ENCODE data around the gene SMAD6. TPM values are rescaled to one million over a fixed set of nuclear protein-coding genes. Genes with fewer than 3 reads are reported as not detected.

SMAD6 gene
- polyA plus RNA-seq, 1 donor from 2014 or later: 0.16 TPM

DNA sequence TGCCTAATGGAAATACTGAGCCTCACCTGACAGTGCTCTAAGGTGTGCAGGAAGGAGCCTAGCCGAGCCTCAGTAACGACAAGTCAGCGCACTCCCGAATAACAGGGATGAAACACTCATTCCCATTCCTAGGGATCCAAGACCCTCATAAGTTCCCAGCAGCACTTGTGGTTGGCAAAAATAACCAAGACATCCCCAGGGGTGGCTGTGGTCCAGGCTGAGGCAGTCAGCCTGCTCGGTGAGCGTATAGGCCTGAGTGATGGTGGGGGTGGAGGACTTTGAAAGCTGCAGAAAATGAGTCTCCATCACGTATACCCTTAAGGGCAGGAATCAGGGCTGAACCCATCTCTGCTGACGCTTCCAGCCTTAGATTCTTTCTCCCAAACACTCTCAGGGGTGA, 120.1 kb downstream of the SMAD6 start:
- TF ChIP-seq, protein P1, sequence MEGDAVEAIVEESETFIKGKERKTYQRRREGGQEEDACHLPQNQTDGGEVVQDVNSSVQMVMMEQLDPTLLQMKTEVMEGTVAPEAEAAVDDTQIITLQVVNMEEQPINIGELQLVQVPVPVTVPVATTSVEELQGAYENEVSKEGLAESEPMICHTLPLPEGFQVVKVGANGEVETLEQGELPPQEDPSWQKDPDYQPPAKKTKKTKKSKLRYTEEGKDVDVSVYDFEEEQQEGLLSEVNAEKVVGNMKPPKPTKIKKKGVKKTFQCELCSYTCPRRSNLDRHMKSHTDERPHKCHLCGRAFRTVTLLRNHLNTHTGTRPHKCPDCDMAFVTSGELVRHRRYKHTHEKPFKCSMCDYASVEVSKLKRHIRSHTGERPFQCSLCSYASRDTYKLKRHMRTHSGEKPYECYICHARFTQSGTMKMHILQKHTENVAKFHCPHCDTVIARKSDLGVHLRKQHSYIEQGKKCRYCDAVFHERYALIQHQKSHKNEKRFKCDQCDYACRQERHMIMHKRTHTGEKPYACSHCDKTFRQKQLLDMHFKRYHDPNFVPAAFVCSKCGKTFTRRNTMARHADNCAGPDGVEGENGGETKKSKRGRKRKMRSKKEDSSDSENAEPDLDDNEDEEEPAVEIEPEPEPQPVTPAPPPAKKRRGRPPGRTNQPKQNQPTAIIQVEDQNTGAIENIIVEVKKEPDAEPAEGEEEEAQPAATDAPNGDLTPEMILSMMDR (IDR thresholded peaks at IDR 0.05; ENCODE audit: poor library complexity, severe bottlenecking): no peak
- TF ChIP-seq, protein P2, sequence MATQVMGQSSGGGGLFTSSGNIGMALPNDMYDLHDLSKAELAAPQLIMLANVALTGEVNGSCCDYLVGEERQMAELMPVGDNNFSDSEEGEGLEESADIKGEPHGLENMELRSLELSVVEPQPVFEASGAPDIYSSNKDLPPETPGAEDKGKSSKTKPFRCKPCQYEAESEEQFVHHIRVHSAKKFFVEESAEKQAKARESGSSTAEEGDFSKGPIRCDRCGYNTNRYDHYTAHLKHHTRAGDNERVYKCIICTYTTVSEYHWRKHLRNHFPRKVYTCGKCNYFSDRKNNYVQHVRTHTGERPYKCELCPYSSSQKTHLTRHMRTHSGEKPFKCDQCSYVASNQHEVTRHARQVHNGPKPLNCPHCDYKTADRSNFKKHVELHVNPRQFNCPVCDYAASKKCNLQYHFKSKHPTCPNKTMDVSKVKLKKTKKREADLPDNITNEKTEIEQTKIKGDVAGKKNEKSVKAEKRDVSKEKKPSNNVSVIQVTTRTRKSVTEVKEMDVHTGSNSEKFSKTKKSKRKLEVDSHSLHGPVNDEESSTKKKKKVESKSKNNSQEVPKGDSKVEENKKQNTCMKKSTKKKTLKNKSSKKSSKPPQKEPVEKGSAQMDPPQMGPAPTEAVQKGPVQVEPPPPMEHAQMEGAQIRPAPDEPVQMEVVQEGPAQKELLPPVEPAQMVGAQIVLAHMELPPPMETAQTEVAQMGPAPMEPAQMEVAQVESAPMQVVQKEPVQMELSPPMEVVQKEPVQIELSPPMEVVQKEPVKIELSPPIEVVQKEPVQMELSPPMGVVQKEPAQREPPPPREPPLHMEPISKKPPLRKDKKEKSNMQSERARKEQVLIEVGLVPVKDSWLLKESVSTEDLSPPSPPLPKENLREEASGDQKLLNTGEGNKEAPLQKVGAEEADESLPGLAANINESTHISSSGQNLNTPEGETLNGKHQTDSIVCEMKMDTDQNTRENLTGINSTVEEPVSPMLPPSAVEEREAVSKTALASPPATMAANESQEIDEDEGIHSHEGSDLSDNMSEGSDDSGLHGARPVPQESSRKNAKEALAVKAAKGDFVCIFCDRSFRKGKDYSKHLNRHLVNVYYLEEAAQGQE (IDR thresholded peaks at IDR 0.05; ENCODE audit: borderline replicate concordance): no peak
- no peak for TF ChIP-seq SMC3 (conservative IDR thresholded peaks at IDR 0.05; ENCODE audit: poor library complexity)
- Histone ChIP-seq H2AFZ (ENCODE audit: low read depth, low read length) (no peak overlapping the region), H3K9me2 (ENCODE audit: insufficient read depth, low read length) (no peaks in the 10 kb centered on the region), H3K4me2 (ENCODE audit: low read length) (no peak overlapping the region), H3K4me3 (ENCODE audit: low read length) (no peak overlapping the region), H3K36me3 (ENCODE audit: insufficient read depth, low read length) (no peaks in the 10 kb centered on the region), H3K9me3 (ENCODE audit: low read length) (no peaks in the 10 kb centered on the region), H3K79me2 (replicated peaks; ENCODE audit: insufficient read depth, low read length) (no peaks in the 10 kb centered on the region), H3K27me3 (ENCODE audit: insufficient read depth, low read depth, low read length) (no peaks in the 10 kb centered on the region), H3K27ac (ENCODE audit: low read length) (no peak overlapping the region), H3F3A (ENCODE audit: insufficient read depth, low read length, poor library complexity, severe bottlenecking) (no peaks in the 10 kb centered on the region), H3K9ac (ENCODE audit: low read length) (no peak overlapping the region), H4K20me1 (ENCODE audit: insufficient read depth) (no peaks in the 10 kb centered on the region)

DNA sequence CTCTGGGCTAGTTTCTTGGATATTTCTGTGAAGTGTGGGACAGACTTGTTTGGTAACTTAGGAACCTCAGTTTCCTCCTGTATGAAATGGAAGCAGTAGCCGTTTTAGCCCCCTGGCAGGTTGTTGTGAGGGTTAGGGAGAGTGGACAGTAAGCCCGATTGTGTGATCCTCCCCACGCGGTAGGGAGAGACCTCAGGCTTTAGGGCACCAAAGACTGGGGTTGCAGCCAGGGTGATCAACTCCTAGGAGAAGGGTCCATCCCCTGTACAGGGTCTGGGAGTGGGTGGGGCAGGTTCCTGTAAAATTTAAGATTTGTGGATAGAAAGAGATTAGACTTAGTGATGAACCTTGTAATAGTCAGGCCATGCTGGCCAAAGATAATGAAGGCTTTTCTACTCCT, 120.5 kb downstream of the SMAD6 start:
- Histone ChIP-seq H4K20me1 (ENCODE audit: insufficient read depth) (no peaks in the 10 kb centered on the region), H3K4me2 (ENCODE audit: low read length) (no peak overlapping the region), H3F3A (ENCODE audit: insufficient read depth, low read length, poor library complexity, severe bottlenecking) (no peaks in the 10 kb centered on the region), H3K27ac (ENCODE audit: low read length) (no peak overlapping the region), H3K9me2 (ENCODE audit: insufficient read depth, low read length) (no peaks in the 10 kb centered on the region), H3K4me3 (ENCODE audit: low read length) (no peak overlapping the region), H3K9ac (ENCODE audit: low read length) (no peak overlapping the region), H2AFZ (ENCODE audit: low read depth, low read length) (no peak overlapping the region), H3K9me3 (ENCODE audit: low read length) (no peaks in the 10 kb centered on the region), H3K79me2 (replicated peaks; ENCODE audit: insufficient read depth, low read length) (no peaks in the 10 kb centered on the region), H3K36me3 (ENCODE audit: insufficient read depth, low read length) (no peaks in the 10 kb centered on the region), H3K27me3 (ENCODE audit: insufficient read depth, low read depth, low read length) (no peaks in the 10 kb centered on the region)
- TF ChIP-seq EP300 (conservative IDR thresholded peaks at IDR 0.05; ENCODE audit: poor library complexity, severe bottlenecking): no peak
- TF ChIP-seq SMC3 (conservative IDR thresholded peaks at IDR 0.05; ENCODE audit: poor library complexity): no peak
- TF ChIP-seq TAF1 (IDR thresholded peaks at IDR 0.05; ENCODE audit: low read depth): no peak
- TF ChIP-seq POLR2AphosphoS5 (IDR thresholded peaks at IDR 0.05): no peak
- TF ChIP-seq RAD21 (conservative IDR thresholded peaks at IDR 0.05): no peak
- no peak for TF ChIP-seq MXI1 (conservative IDR thresholded peaks at IDR 0.05; ENCODE audit: poor library complexity, severe bottlenecking)
- TF ChIP-seq, protein P2 (IDR thresholded peaks at IDR 0.05; ENCODE audit: borderline replicate concordance): no peak
- TF ChIP-seq, protein P1 (IDR thresholded peaks at IDR 0.05; ENCODE audit: poor library complexity, severe bottlenecking): no peak
- TF ChIP-seq EZH2 (IDR thresholded peaks at IDR 0.05; ENCODE audit: borderline replicate concordance, insufficient read depth, low read length, poor library complexity, severe bottlenecking): no peak

Measured in neural cell (in vitro differentiated cells).